HepG2 (cell line): Measurements from ENCODE around the gene GPS2. TPM values are rescaled to one million over a fixed set of nuclear protein-coding genes. Genes with fewer than 3 reads are reported as not detected.
A peak's percentile ranks its signal among the peaks of the same experiment; 100 is the strongest.

Source experiments
- ATF7-NPFF ChIP-seq: sonication (generic); formaldehyde crosslinking; IDR thresholded peaks from 2 replicates; pipeline ENCODE4 v1.8.1; 2023; ENCODE audit warnings: mild to moderate bottlenecking, low read depth, missing genetic modification reagents, moderate library complexity
- CHD4 ChIP-seq: fragments of 200-600 bp; sonication (generic); IDR thresholded peaks from 2 replicates; pipeline ENCODE4 v1.7.0; 2017; ENCODE audit warnings: mild to moderate bottlenecking, low read length, borderline replicate concordance
- DMTF1 ChIP-seq: sonication (generic); formaldehyde crosslinking; IDR thresholded peaks from 2 replicates; pipeline ENCODE4 v1.4.0; 2020; ENCODE audit warnings: mild to moderate bottlenecking, missing genetic modification reagents
- FIP1L1 ChIP-seq: fragments of 200-400 bp; formaldehyde crosslinking; IDR thresholded peaks from 2 replicates; pipeline ENCODE4 v1.6.1; 2018; ENCODE audit warnings: low read depth, mild to moderate bottlenecking, low read length, moderate library complexity, borderline replicate concordance; ENCODE audit not compliant: insufficient read depth
- FOXP1 ChIP-seq, 2 experiments: fragments of 450-650 bp in 1 of 2; IDR thresholded peaks; 2 replicates each; pipeline ENCODE4 v1.6.1; 2017 to 2018; ENCODE audit warnings: antibody characterized with exemption in 1 of 2
- HCFC1 ChIP-seq: fragments of 150-350 bp; IDR thresholded peaks from 2 replicates; pipeline ENCODE4 v1.6.1; 2014; ENCODE audit warnings: low read depth, low read length
- NFE2 ChIP-seq: sonication (generic); formaldehyde crosslinking; IDR thresholded peaks from 2 replicates; pipeline ENCODE4 v1.4.0; 2020; ENCODE audit warnings: missing genetic modification reagents
- NR2F2 ChIP-seq: IDR thresholded peaks from 2 replicates; pipeline ENCODE4 v1.6.1; 2012; ENCODE audit warnings: low read depth, inconsistent platforms, borderline replicate concordance
- THYN1 ChIP-seq: sonication (generic); formaldehyde crosslinking; IDR thresholded peaks from 2 replicates; pipeline ENCODE4 v1.8.1; 2023; ENCODE audit warnings: low read depth, mild to moderate bottlenecking, moderate library complexity, missing genetic modification reagents, borderline replicate concordance
- ZBTB10 ChIP-seq: sonication (generic); formaldehyde crosslinking; IDR thresholded peaks from 2 replicates; pipeline ENCODE4 v1.4.0; 2020; ENCODE audit warnings: missing genetic modification reagents, borderline replicate concordance
- ZBTB40 ChIP-seq, 2 experiments: fragments of 450-650 bp in 1 of 2; sonication (generic) in 1 of 2; formaldehyde crosslinking in 1 of 2; IDR thresholded peaks; 2 replicates each; pipeline versions ENCODE4 v1.6.1 to v1.8.0; 2016 to 2022; ENCODE audit warnings: antibody characterized with exemption in 1 of 2, mild to moderate bottlenecking in 1 of 2, missing genetic modification reagents in 1 of 2
- ZNF383 ChIP-seq: sonication (generic); formaldehyde crosslinking; IDR thresholded peaks from 2 replicates; pipeline ENCODE4 v1.4.0; 2020; ENCODE audit warnings: missing genetic modification reagents, mild to moderate bottlenecking, borderline replicate concordance
- ZNF777 ChIP-seq: sonication (generic); formaldehyde crosslinking; IDR thresholded peaks from 2 replicates; pipeline ENCODE4 v1.4.0; 2020; ENCODE audit warnings: missing genetic modification reagents
- polyA plus RNA-seq, 8 experiments: library from polyadenylated mRNA; depleted of rRNA in 3 of 8; stranded (reverse) in 7 of 8; unstranded in 1 of 8; fragments of >200 nt; fragmentation: Illumina TruSeq in 4 of 8; extraction: Trizol in 4 of 8; gene quantifications; 2 replicates each; pipeline versions ENCODE4 v1.2.1 to v1.2.3, GENCODE V29; 2011 to 2016; ENCODE audit warnings: low read depth in 4 of 8, missing spikeins in 1 of 8, mixed read lengths in 1 of 8; ENCODE audit not compliant: insufficient read depth in 1 of 8
- total RNA-seq, 5 experiments: library from RNA; depleted of rRNA; stranded (reverse); fragments of >200 nt; fragmentation: Illumina TruSeq; extraction: Trizol; gene quantifications; 2 replicates each; pipeline ENCODE4 v1.2.3, GENCODE V29; 2016; ENCODE audit warnings: low read depth in 1 of 5

GPS2 gene
- total and polyA plus RNA-seq, 2 of the 13 experiments (the other 11 are each of a cell fraction or from before 2014, with no cell fraction given): 58.0 to 59.4 TPM

GRCh38 chr17:7307686-7308624, 7.2 kb downstream of the GPS2 start (continued):
- TF ChIP-seq ZBTB40 (IDR thresholded peaks at IDR 0.05) (no peak), ZBTB40 (CRISPR knock-in tag; IDR thresholded peaks at IDR 0.05) (peak; percentile 34; the same call in 1 of the 2 replicates), ATF7-NPFF (CRISPR knock-in tag) (peak; percentile 59; the same call in 1 of the 2 replicates), ZNF777 (CRISPR knock-in tag) (no peak), THYN1 (no peak), HCFC1 (no peak), ZNF383 (CRISPR knock-in tag) (no peak), ZBTB10 (CRISPR knock-in tag) (no peak), FOXP1 (IDR thresholded peaks at IDR 0.05) (no peak), FOXP1 (CRISPR knock-in tag; IDR thresholded peaks at IDR 0.05) (no peak), NFE2 (CRISPR knock-in tag) (no peak), CHD4 (no peak), FIP1L1 (no peak), DMTF1 (CRISPR knock-in tag) (no peak), NR2F2 (0 out of 2 replicates have a peak, but pooled peaks have one; percentile 18)
